Smooth muscle cell (in vitro differentiated cells): ENCODE results near the gene HNRNPA3. TPM values are rescaled to one million over a fixed set of nuclear protein-coding genes. Genes with fewer than 3 reads are reported as not detected.

Experiments used
- DNase-seq: peaks from one replicate; lab custom pipeline; 2025; ENCODE audit not compliant: unreplicated experiment; lab: John Stamatoyannopoulos, UW
- H2AFZ ChIP-seq: fragments of 200-600 bp; sonication (generic); 2 replicates; pipeline ENCODE4 v1.6.0; 2016; ENCODE audit warnings: antibody characterized with exemption, low read depth, mild to moderate bottlenecking
- H3F3A ChIP-seq: fragments of 200-600 bp; sonication (generic); 2 replicates; pipeline ENCODE4 v1.6.0; 2017; ENCODE audit warnings: antibody characterized with exemption, low read depth
- H3K27ac ChIP-seq: fragments of 200-600 bp; sonication (generic); 2 replicates; pipeline ENCODE4 v1.5.1; 2016; ENCODE audit warnings: low read depth, mild to moderate bottlenecking
- H3K27me3 ChIP-seq: fragments of 200-600 bp; sonication (generic); 2 replicates; pipeline ENCODE4 v1.6.1; 2016; ENCODE audit warnings: low read depth, mild to moderate bottlenecking
- H3K36me3 ChIP-seq: fragments of 200-600 bp; sonication (generic); 2 replicates; pipeline ENCODE4 v1.5.1; 2016; ENCODE audit warnings: low read depth
- H3K4me1 ChIP-seq: fragments of 200-600 bp; sonication (generic); 2 replicates; pipeline ENCODE4 v1.5.1; 2016; ENCODE audit warnings: low read depth
- H3K4me2 ChIP-seq: fragments of 200-600 bp; sonication (generic); 2 replicates; pipeline ENCODE4 v1.6.0; 2016; ENCODE audit warnings: mild to moderate bottlenecking
- H3K4me3 ChIP-seq: fragments of 200-600 bp; sonication (generic); 2 replicates; pipeline ENCODE4 v1.5.1; 2016; ENCODE audit warnings: mild to moderate bottlenecking
- H3K79me2 ChIP-seq: fragments of 200-600 bp; sonication (generic); 2 replicates; pipeline ENCODE4 v1.6.0; 2016; ENCODE audit warnings: low read depth, mild to moderate bottlenecking
- H3K9ac ChIP-seq: fragments of 200-600 bp; sonication (generic); 2 replicates; pipeline ENCODE4 v1.6.0; 2016; ENCODE audit warnings: low read depth
- H3K9me3 ChIP-seq: fragments of 200-600 bp; sonication (generic); replicated peaks from 2 replicates; pipeline ENCODE4 v1.5.1; 2016; ENCODE audit warnings: low read depth
- H4K20me1 ChIP-seq: fragments of 200-600 bp; sonication (generic); 2 replicates; pipeline ENCODE4 v1.6.0; 2016; ENCODE audit warnings: low read depth
- WGBS: methylation state at CpG from one replicate; pipeline ENCODE4 v1.1.7; 2016; ENCODE audit warnings: low lambda C conversion rate; 5-methylcytosine and 5-hydroxymethylcytosine counted together
- polyA plus RNA-seq: library from polyadenylated mRNA; unstranded; fragments of >200 nt; fragmentation: Nextera tagmentation; extraction: Ambion mirVana; gene quantifications from 2 replicates; pipeline ENCODE4 v1.2.1, GENCODE V29; 2016
- total RNA-seq: library from RNA; depleted of rRNA; stranded (reverse); fragments of >200 nt; gene quantifications from 2 replicates; pipeline ENCODE4 v1.2.3, GENCODE V29; 2014
- TF ChIP-seq, protein P1 (sequence below): fragments of 200-600 bp; sonication (generic); IDR thresholded peaks from 2 replicates; pipeline ENCODE4 v1.5.1; 2017; ENCODE audit warnings: borderline replicate concordance, mild to moderate bottlenecking, antibody characterized with exemption; ENCODE audit not compliant: insufficient read depth, poor library complexity, severe bottlenecking

HNRNPA3 gene
- total and polyA plus RNA-seq, 2 experiments from 2014 or later: 40.3 to 55.8 TPM

DNA sequence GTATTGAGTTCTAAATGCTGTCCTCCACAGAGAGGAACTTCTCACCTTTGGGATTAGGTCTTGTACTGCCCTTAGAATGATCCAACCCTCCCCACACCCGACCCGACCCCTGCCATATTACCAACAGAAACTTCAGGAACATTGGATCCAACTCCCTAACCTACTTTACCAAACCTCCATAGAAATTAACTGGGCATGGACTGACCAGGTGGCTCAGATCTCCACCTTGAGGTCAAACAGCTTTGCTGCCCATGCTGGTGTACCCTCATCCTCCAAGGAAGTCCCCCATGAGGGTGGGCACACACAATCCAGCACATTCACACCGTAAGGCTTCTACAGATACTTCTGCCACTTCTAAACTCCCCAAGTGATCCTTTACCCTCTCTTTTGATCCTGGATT lies 30.5 kb downstream of the HNRNPA3 start:
- no peak for DNase-seq
- peak overlapping the region; percentile 90 for H3K9ac ChIP-seq
- peak overlapping the region; percentile 98 for H3K27ac ChIP-seq
- H2AFZ ChIP-seq: no peak overlapping the region
- H3K4me1 ChIP-seq: peaks cover 40% of the 10 kb centered on the region
- no peaks in the 10 kb centered on the region for H3K9me3 ChIP-seq
- H3K4me2 ChIP-seq: peak overlapping the region; percentile 79
- H3K27me3 ChIP-seq: no peaks in the 10 kb centered on the region
- 71% methylated on average over 3 of the region's 3 CpGs for WGBS
- H3K4me3 ChIP-seq: peak overlapping the region; percentile 34
- H3K79me2 ChIP-seq: peaks cover 88% of the 10 kb centered on the region
- TF ChIP-seq, protein P1, sequence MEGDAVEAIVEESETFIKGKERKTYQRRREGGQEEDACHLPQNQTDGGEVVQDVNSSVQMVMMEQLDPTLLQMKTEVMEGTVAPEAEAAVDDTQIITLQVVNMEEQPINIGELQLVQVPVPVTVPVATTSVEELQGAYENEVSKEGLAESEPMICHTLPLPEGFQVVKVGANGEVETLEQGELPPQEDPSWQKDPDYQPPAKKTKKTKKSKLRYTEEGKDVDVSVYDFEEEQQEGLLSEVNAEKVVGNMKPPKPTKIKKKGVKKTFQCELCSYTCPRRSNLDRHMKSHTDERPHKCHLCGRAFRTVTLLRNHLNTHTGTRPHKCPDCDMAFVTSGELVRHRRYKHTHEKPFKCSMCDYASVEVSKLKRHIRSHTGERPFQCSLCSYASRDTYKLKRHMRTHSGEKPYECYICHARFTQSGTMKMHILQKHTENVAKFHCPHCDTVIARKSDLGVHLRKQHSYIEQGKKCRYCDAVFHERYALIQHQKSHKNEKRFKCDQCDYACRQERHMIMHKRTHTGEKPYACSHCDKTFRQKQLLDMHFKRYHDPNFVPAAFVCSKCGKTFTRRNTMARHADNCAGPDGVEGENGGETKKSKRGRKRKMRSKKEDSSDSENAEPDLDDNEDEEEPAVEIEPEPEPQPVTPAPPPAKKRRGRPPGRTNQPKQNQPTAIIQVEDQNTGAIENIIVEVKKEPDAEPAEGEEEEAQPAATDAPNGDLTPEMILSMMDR: no peak
- H3F3A ChIP-seq: peaks cover 63% of the 10 kb centered on the region
- peaks cover 69% of the 10 kb centered on the region for H4K20me1 ChIP-seq
- H3K36me3 ChIP-seq: no peaks in the 10 kb centered on the region

DNA sequence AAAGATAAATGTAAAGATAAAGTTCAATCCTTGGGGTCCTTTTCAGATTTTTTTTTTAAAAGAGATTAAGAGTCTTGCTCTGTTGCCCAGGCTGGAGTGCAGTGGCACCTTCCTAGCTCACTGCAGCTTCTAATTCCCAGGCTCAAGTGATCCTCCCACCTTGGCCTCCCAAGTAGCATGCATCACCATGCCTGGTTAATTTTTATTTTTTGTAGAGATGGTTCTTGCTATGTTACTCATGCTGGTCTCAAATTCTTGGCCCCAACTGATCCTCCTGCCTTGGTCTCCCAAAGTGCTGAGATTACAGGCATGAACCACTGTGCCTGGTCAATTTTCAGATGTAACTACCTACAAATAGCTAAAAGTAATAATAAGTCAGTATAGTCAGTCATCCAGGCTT lies 30.9 kb downstream of the HNRNPA3 start:
- peaks cover 69% of the 10 kb centered on the region for H4K20me1 ChIP-seq
- H3K27me3 ChIP-seq: no peaks in the 10 kb centered on the region
- H3K79me2 ChIP-seq: peaks cover 88% of the 10 kb centered on the region
- peak overlapping the region; percentile 90 for H3K9ac ChIP-seq
- no peak overlapping the region for H2AFZ ChIP-seq
- TF ChIP-seq, protein P1: no peak
- H3K9me3 ChIP-seq: no peaks in the 10 kb centered on the region
- no peaks in the 10 kb centered on the region for H3K36me3 ChIP-seq
- H3K4me2 ChIP-seq: peak overlapping the region; percentile 79
- H3K4me3 ChIP-seq: no peak overlapping the region
- DNase-seq: no peak
- H3K4me1 ChIP-seq: peaks cover 40% of the 10 kb centered on the region
- peak overlapping the region; percentile 98 for H3K27ac ChIP-seq
- peaks cover 63% of the 10 kb centered on the region for H3F3A ChIP-seq

DNA sequence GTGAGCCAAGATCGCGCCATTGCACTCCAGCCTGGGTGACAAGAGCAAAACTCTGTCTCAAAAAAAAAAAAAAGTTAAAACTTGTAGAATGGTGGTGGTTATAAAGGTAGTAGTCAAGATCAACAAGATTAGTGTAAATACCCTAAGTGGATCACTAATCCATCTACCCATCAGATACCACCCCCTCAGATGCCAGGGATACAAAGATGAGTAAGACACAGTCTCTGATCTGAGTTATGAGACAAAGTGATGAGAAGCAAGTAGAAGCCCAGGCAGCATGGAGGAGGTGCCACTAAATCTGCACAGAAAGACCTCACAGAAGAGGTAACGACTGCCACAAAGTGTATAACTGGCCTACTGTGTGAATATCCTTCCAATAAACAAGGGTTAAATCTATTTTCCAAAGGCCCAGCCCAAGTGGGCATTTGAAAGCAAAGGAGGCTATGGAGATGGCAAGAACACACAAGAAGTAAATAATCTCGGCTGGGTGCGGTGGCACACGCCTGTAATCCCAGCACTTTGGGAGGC lies 31.7 kb downstream of the HNRNPA3 start:
- Histone ChIP-seq H3K9me3 (no peaks in the 10 kb centered on the region), H3K36me3 (no peaks in the 10 kb centered on the region), H3K27me3 (no peaks in the 10 kb centered on the region), H4K20me1 (peaks cover 69% of the 10 kb centered on the region), H3F3A (peaks cover 62% of the 10 kb centered on the region), H3K4me1 (peaks cover 40% of the 10 kb centered on the region), H3K27ac (peak overlapping the region; percentile 98), H3K4me3 (no peak overlapping the region), H2AFZ (no peak overlapping the region), H3K9ac (peak overlapping the region; percentile 90), H3K79me2 (peaks cover 88% of the 10 kb centered on the region), H3K4me2 (peak overlapping the region; percentile 72)
- 90% methylated on average over 6 of the region's 6 CpGs for WGBS
- no peak for DNase-seq
- TF ChIP-seq, protein P1: no peak

DNA sequence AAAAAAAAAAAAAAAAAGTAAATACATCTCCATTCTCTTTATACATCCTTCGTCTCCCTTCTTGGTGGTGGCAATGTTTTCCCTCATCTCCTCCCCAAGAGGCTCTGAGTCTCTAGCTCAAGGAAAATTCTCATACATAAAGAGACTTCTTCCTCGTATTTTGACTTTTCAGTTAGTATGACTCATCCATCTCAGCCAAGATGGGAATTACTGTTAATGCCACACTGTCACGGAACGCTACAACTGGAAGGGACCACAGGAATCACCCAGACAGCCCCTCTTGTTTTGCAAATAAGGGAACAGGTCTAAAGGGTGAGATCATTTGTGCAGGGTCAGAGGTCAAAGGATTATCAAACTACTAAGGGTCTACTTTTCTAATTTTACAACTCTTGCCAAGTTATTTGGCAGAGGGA lies 32.4 kb downstream of the HNRNPA3 start:
- Histone ChIP-seq H3K4me1 (peaks cover 40% of the 10 kb centered on the region), H3K79me2 (peaks cover 88% of the 10 kb centered on the region), H3K27me3 (no peaks in the 10 kb centered on the region), H3K4me3 (no peak overlapping the region), H3K9me3 (no peaks in the 10 kb centered on the region), H3F3A (peaks cover 56% of the 10 kb centered on the region), H4K20me1 (peaks cover 69% of the 10 kb centered on the region), H3K9ac (peak overlapping the region; percentile 90), H3K27ac (peak overlapping the region; percentile 98), H3K4me2 (peak overlapping the region; percentile 72), H2AFZ (no peak overlapping the region), H3K36me3 (no peaks in the 10 kb centered on the region)
- WGBS: 1% methylated on average over 4 of the region's 4 CpGs
- DNase-seq: no peak
- TF ChIP-seq, protein P1: no peak
